CD4-positive, alpha-beta T cell treated with Interleukin-4 for 1 hour (primary cell): ENCODE measurements around the gene NFIB.
A peak's percentile ranks its signal among the peaks of the same experiment; 100 is the strongest.

Source experiments
- DNase-seq, 2 donors: peaks; one replicate each; pipeline ENCODE4 v3.0.0-alpha.2; 2020 to 2022

The NFIB gene

GRCh38 chr9:14313951-14314423 is at the start of gene NFIB:
Gene NFIB, minus strand, starts transcription at chr9:14314141. Its CDS starts 630 bp downstream, at chr9:14313511.
- DNase-seq: no peak

DNA sequence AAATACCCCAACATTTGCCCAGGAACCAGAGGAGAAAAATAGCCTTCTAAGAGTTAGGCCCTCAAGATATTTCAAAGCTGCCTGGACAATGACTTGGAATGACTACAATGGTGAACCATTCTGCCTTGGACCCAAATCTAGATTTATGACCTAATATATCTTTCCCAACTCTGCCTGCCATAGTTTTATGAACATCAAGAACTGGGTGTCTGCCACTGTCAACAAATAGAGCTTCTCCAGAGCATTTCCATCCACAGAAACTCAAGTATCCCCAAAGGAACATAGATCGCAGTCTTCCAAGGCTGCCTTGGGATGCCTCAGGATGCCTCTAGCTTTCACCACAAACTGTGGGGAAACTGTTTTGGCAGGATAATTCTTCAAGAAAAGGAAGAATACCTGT is 48.2 kb upstream of the NFIB start:
- no peak for DNase-seq

DNA sequence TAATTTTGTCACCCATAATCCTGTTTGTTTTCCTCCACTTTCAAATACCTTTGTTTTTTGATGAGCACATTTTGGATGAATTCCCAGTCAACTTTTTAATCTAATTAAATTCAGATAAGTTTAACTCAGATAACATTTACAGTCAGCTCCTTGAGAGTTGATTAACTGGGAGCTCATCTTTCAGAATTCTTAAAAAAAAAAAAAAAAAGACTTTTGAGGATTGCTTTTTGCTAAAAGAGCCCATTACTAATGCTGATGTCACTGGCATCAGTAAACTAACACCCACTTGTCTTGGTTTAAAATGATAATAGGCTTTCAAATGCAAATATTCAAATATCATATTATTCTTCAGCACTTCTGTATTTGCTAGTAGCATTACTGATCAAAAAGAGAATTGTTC is 47.1 kb upstream of the NFIB start:
- DNase-seq: no peak

DNA sequence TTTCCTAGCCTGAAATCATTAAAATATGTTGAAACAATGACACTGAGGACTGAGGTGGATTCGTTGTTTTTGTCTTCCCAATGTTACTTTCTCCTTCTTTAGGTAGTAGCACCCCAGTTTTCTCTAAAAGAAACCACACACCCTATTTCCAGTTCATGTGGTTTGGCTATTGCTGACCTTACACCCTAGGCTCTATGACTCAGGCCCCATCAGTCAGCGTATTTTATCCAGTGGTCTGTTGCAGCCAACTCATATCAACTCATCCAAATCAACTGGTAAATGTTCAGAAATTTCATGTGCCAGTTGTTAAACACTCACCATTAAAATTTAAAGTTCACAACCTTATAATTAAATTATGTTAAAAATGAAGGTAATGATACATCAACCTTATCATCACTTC is 44.6 kb upstream of the NFIB start:
- DNase-seq: no peak

DNA sequence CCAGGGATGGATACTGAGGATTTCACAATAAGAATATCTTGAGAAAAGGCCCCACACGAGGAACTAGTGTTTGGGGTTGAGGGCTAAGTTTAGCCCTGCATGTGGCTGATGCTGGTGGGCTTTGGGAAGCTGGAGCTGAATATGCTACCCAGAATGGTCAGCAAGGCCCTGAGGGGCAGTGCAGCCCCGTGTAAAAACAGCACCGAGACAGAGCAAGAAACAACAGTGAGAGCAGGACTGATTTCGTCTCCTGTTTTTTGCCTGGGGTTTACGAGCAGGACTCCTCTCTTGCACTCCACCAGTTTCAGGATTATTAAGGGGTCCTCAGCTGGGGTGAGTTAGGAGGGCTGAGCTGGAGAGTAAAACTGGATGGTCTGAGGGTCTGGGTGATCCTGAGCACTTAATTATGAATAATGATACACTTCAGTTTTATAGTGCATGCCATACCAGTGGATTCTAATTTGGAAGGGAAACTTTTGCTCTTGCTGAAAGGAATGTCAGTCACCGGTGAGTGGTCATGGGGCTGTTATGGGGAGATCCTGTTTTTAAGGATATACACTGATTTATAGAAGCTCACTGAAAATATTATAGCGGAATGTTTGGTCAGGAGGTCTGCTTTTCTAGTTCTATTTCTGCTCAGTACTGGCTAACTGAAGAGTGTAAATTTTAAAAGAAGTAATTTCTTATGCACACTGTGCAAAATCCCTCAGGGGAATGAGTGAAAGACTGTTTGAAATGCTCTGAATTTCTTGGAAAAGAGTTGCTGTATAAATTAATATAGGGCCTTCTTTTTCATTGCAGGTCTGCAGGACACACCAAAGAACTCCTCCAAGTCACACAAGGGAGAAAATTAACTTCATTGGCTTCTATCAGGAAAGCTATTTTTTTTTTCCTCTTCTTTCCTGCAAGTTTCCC is 42.7 kb upstream of the NFIB start:
- no peak for DNase-seq

- DNase-seq: no peak
These were observed 40.3 kb upstream of the NFIB start for GRCh38 chr9:14354201-14354600.

GRCh38 chr9:14353222-14354056 is 39.5 kb upstream of the NFIB start:
- DNase-seq: peak; percentile 48 to 64

- no peak for DNase-seq
These were observed 38.6 kb upstream of the NFIB start for GRCh38 chr9:14352503-14352902.

GRCh38 chr9:14351221-14351836 is 37.4 kb upstream of the NFIB start:
- DNase-seq: no peak

DNA sequence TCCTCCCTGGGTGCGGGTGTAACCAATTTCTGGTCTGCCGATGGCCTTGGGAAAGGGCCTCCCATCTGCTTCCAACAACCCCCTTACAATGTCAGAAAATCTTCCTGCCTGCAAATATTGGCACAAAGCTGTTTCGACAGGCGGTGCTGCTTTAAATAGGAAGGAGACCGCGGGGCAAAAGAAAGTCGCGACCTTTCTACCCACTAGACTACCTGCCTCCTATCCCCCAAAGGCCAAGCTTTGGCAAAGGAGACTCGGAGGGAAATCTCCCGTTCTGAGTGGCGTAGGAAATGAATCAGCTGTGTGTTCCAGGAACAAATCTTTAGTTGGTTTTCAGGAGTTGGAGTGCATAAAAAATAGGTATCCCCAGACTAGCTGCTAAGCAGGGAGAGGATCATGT is 36.8 kb upstream of the NFIB start:
- DNase-seq: no peak

DNA sequence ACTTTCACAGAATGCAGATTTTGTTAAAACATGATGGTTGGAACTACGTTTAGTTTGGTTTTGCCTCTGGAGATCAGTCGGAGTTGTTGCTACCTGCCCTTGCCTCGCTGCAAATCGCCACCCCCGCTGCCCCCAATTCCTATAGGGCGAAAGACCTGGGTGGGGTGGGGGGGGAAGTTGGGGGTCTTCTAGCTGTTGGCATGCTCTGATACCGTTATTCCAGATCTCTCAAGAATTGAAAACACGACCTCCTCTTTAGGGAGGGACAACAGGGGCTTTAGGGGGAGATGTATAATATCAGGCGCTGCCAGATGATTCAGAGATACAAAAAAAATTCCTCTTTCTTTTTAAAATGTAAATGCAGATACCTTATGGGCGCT is 36.4 kb upstream of the NFIB start:
- DNase-seq: no peak

DNA sequence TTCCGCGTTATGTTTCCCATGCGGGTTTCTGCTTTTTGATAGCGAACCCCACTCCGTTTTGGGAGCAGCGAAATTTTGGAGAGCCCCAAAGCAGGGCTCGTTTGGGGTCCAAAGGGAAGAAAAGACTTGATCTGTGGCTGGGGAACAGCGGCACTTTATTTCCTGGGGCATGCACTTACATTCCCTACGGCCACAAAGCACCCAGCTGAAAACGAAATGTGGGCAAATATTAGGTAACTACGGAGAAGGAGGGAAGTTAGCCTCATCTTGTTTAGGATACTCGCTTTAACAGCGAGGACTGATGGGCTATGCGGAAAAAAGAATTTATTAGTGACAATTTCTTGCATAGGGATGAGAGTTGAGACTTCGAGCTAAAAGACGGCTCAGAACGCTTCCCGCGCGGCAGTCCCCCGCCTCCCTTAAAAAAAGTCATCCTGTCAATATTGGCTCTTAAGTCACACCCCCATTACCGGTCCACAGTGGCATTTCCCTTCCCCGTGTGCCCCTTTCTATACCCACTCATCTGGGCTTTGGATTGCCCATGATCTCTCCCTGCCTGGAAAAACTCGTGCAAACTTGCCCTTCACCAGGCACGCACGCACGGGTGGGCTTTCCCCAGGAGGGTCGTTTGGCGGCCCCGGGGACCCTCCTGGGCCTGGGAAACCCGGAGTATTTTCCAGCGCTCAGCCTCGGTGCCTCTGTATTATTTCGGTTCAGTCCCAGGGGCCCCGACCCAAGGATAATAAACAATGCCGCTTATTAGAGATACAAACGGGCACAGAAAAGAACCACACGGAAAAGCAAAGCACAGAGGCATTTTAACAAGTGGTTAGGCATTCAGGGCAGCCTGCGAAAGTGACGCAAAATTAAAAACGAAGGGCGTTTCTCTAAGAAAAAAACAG is 35.8 kb upstream of the NFIB start:
- no peak for DNase-seq

- no peak for DNase-seq
These were observed 35.2 kb upstream of the NFIB start for GRCh38 chr9:14349146-14349446.

GRCh38 chr9:14348373-14349145 is 34.6 kb upstream of the NFIB start:
- DNase-seq: no peak

- no peak for DNase-seq
These were observed 34.1 kb upstream of the NFIB start for GRCh38 chr9:14348123-14348372.

DNA sequence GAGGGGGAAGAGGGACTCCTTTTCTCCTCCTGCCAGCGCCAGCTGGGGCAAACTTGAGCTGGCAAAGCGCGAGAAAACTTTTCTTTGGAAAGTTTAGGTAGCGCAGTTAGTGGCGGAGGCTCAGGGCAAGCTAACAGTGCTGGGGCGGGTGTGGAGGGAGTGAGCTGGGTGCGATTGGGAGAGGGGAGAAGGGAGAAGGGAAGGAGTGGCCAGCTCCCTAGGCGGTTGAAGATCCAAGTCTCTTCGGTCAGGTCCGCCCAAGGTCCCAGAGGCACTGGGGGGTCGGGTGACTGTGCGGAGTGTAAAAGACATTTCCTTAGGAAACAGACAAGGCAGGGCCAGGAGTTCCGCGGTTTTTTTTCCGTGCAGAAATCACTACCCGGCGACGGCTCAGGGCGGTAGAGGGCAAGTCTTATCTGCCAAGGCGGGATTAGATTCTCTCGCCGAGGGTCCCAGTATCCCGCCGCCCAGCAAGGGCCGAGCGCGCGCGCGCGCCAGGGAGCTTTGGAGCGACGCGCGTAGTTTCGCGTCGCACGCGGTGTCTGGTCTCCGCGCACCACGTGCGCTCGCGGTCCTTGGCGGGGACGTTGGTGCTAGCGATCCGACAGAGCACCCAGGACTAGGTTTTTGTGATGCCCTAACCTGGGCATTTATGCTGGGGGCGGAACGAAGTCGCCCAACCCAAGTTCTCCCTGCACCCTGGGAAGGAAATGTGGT is 33.6 kb upstream of the NFIB start:
- no peak for DNase-seq

GRCh38 chr9:14346811-14347405 is 33.0 kb upstream of the NFIB start:
- no peak for DNase-seq

GRCh38 chr9:14346231-14346791 is 32.4 kb upstream of the NFIB start:
- no peak for DNase-seq

DNA sequence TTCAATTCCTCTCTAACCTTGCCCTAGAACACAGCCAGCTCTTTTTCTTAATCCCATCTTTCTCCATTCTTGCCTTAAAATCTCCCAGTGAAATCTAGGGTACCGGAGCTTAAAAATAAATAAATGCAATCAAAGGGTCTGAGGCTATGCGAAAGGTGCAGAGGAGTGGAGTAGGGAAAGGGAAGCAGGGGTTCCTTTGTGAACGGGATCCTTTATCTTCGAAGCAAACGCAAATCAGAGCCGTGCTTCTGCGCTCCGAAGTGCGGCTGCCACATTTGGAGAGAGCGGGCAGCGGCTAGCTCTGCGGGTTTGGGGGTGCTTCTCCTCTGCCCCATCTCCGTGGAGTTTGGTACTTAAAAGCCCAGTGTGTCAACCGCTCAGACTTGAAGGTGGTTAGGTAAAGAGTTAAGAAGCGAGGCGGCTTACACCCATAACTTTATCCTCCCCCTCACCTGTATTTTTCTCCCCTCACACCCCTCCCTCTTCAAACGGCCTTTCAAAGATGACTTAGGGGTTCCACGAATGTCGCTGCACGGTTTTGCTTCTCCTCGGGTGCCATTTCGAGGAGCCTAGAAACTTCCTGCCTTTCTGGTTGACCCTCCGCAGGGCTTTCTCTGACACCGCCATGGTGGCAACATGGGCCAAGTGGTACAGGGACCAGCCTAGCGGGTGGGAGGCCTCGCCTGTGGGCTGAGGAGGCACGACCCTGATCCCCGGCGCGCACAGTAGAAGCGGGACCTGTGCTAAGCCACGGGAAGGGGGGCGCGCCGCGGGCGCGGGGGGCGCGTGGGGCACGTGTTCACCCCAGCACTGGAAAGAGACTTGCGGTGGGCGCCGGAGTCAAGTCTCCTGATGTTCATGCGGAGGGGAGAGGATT is 31.7 kb upstream of the NFIB start:
- no peak for DNase-seq

DNA sequence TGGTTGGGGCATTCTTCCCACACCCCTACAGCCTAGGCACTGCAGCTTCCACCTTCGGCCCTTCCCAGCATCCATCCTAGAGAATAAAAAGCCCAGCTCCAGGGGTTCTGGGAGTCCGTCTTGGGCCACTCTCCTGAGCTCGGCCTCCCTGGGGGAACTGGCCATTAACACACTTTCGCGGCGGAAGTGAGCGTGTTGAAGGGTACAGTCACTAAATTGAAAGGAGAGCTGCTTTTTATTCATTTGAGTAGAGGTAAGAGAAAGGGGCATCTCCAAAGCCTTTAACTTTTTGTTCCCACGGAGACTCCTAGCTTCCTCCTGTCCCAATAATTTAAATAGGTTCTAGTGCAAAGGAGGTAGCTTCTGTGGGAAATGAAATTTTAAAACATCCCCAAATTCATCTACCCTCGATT is 31.0 kb upstream of the NFIB start:
- no peak for DNase-seq
